LNCaP clone FGC (cell line): Measurements from ENCODE around the gene SIN3B.
"Not testable (repeated sequence)": the region's sequence is repeated elsewhere in the genome, so short reads cannot be mapped to it uniquely, and the experiment has no call there.

Experiments
- DNase-seq: peaks from one replicate; pipeline ENCODE4 v3.0.0-alpha.2; 2011; ENCODE audit warnings: low read depth
- H3K4me3 ChIP-seq: 2 replicates; pipeline ENCODE4 v1.5.1; 2011; ENCODE audit warnings: mild to moderate bottlenecking, low read depth, low read length, control low read depth
- TF ChIP-seq, protein P1 (sequence below): IDR thresholded peaks from 2 replicates; pipeline ENCODE4 v1.5.1; 2012; ENCODE audit warnings: mild to moderate bottlenecking; ENCODE audit not compliant: control insufficient read depth, insufficient read depth; ENCODE audit errors: extremely low read depth

SIN3B gene

DNA sequence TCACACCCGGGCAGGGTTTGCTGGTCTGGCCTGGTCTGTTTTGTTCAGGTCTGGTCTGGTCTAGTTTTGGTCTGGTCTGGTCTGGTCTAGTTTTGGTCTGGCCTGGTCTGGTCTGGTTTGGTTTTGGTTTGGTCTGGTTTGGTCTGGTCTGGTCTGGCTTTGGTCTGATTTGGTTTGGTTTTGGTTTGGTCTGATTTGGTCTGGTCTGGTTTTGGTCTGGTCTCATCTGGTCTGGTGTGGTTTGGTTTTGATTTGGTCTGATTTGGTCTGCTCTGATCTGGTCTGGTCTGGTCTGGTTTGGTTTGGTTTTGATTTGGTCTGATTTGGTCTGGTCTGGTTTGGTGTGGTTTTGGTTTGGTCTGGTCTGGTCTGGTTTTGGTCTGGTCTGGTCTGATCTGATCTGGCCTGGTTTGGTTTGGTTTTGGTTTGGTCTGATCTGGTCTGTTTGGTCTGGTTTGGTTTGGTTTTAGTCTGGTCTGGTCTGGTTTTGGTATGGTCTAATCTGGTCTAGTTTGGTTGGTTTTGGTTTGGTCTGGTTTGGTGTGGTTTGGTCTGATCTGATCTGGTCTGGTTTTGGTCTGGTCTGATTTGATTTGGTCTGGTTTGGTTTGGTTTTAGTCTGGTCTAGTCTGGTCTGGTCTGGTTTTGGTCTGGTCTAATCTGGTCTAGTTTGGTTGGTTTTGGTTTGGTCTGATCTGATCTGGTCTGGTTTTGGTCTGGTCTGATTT is 45.2 kb downstream of the SIN3B start:
- TF ChIP-seq, protein P1, sequence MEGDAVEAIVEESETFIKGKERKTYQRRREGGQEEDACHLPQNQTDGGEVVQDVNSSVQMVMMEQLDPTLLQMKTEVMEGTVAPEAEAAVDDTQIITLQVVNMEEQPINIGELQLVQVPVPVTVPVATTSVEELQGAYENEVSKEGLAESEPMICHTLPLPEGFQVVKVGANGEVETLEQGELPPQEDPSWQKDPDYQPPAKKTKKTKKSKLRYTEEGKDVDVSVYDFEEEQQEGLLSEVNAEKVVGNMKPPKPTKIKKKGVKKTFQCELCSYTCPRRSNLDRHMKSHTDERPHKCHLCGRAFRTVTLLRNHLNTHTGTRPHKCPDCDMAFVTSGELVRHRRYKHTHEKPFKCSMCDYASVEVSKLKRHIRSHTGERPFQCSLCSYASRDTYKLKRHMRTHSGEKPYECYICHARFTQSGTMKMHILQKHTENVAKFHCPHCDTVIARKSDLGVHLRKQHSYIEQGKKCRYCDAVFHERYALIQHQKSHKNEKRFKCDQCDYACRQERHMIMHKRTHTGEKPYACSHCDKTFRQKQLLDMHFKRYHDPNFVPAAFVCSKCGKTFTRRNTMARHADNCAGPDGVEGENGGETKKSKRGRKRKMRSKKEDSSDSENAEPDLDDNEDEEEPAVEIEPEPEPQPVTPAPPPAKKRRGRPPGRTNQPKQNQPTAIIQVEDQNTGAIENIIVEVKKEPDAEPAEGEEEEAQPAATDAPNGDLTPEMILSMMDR, result no peak
- DNase-seq, result no peak
- no peak overlapping the region for H3K4me3 ChIP-seq

DNA sequence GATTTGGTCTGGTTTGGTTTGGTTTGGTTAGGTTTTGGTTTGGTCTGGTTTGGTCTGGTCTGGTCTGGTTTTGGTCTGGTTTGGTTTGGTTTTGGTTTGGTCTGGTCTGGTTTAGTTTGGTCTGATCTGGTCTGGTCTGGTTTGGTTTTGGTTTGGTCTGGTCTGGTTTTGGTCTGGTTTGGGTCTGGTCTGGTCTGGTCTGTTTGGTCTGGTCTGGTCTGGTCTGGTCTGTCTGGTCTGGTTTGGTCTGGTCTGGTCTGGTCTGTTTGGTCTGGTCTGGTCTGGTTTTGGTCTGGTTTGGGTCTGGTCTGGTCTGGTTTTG is 45.7 kb downstream of the SIN3B start:
- DNase-seq, result not testable (repeated sequence)

GRCh38 chr19:16875584-16876555 is 46.7 kb downstream of the SIN3B start:
- TF ChIP-seq, protein P1, result no peak

More for the DNA sequence above, 45.7 kb downstream of the SIN3B start:
- H3K4me3 ChIP-seq, result not testable (repeated sequence)

GRCh38 chr19:16876904-16877361 is 47.7 kb downstream of the SIN3B start:
- DNase-seq, result no peak
- no peak overlapping the region for H3K4me3 ChIP-seq
- TF ChIP-seq, protein P1, result no peak

More at GRCh38 chr19:16875584-16876555, 46.7 kb downstream of the SIN3B start:
- no peak overlapping the region for H3K4me3 ChIP-seq
- DNase-seq, result peak; percentile 10

- DNase-seq, result no peak
- TF ChIP-seq, protein P1, result no peak
- no peak overlapping the region for H3K4me3 ChIP-seq
Measured at GRCh38 chr19:16877581-16877980, 48.4 kb downstream of the SIN3B start.

DNA sequence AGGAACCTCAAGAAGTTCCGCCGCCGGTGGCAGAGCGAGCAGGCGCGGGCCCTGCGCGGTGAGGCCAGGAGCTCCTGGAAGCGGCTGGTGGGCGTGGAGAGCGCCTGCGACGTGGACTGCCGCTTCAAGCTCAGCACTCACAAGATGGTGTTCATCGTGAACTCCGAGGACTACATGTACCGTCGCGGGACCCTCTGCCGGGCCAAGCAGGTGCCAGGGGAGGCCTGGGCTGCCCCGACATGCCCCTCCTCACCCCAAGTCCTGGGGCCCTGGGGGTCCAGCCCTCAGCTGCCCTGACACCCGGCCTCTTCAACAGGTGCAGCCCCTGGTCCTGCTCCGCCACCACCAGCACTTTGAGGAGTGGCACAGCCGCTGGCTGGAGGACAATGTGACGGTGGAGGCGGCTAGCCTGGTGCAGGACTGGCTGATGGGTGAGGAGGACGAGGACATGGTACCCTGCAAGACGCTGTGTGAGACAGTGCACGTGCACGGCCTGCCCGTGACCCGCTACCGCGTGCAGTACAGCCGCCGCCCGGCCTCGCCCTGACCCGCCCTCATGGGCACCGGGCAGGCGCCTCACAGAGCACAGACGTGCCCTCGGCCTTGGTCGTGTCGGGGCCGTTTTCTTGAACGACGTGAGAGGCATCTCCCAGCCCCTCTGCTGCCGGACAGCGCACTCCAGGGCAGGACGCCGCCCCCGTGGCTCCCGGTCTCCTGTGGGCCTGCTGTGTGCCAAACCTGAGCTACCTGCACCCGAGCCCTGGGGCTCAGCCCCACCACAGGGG is 49.2 kb downstream of the SIN3B start:
- no peak for DNase-seq
- TF ChIP-seq, protein P1, result no peak
- no peak overlapping the region for H3K4me3 ChIP-seq
